ENCODE results near the gene MYDGF. TPM values are rescaled to one million over a fixed set of nuclear protein-coding genes. Genes with fewer than 3 reads are reported as not detected.

Gene MYDGF
- total RNA-seq, 4 donors from 2014 or later = 22.8 to 59.2 (median 42.8) TPM

GRCh38 chr19:4609878-4610511, 60.1 kb downstream of the MYDGF start:
- Histone ChIP-seq H3K27me3 (peaks cover 0 to 54% (median 6%) of the 10 kb centered on the region in 4 donors), H3K36me3 (no peaks in the 10 kb centered on the region), H3K9me3 (no peaks in the 10 kb centered on the region), H3K4me3 (no peak overlapping the region), H3K4me1 (peaks cover 12 to 22% (median 15%) of the 10 kb centered on the region in 4 donors), H3K27ac (replicated peaks in 1 of 4) (no peak overlapping the region)
- WGBS = 19% methylated on average over 13 of the region's 15 CpGs
- TF ChIP-seq POLR2AphosphoS5 (IDR thresholded peaks at IDR 0.05) (no peak), POLR2A (IDR thresholded peaks at IDR 0.05; ENCODE audit: low read depth) (no peak), EP300 (IDR thresholded peaks at IDR 0.05) (no peak), CTCF (IDR thresholded peaks at IDR 0.05) (no peak)
- intact Hi-C loops (cut with DNase I) = no loop called here
- no peak for DNase-seq (ENCODE audit: extremely low spot score)

Other genes starting within 250 kb of the MYDGF start
- gene UBXN6, start 212.5 kb downstream of the MYDGF start, total RNA-seq = 100 to 1,000 TPM in 2 of 4 donors, 10 to 100 TPM in 2; 65.2 to 190 (median 98.8) TPM
- gene HDGFL2, start 198.0 kb downstream of the MYDGF start, total RNA-seq = 10 to 100 TPM; 30.5 to 72.3 (median 45.5) TPM
- gene PLIN4, start 151.9 kb downstream of the MYDGF start, total RNA-seq = 100 to 1,000 TPM in 2 of 4 donors, 10 to 100 TPM in 2; 45.7 to 134 (median 91.1) TPM
- gene PLIN5, start 135.1 kb downstream of the MYDGF start, total RNA-seq = 10 to 100 TPM in 1 of 4 donors, 1 to 10 TPM in 3; 7.9 to 11.9 (median 9.1) TPM
- 1 to 10 TPM in 2 of 4 donors, under 1 TPM in 2; 0.17 to 9.4 (median 0.79) TPM for gene LRG1, start 130.3 kb downstream of the MYDGF start, total RNA-seq
- gene SEMA6B, start 110.7 kb downstream of the MYDGF start, total RNA-seq = 10 to 100 TPM in 2 of 4 donors, 1 to 10 TPM in 2; 3.7 to 22.5 (median 14.2) TPM
- 10 to 100 TPM in 3 of 4 donors, 1 to 10 TPM in 1; 5.5 to 16.5 (median 13.2) TPM for gene TNFAIP8L1, start 30.8 kb downstream of the MYDGF start, total RNA-seq
- gene DPP9, start 53.5 kb upstream of the MYDGF start, total RNA-seq = 100 to 1,000 TPM in 1 of 4 donors, 10 to 100 TPM in 3; 42.4 to 106 (median 56.0) TPM
- 10 to 100 TPM; 16.2 to 22.8 (median 19.9) TPM for gene FEM1A, start 121.4 kb upstream of the MYDGF start, total RNA-seq
- gene TICAM1, start 161.4 kb upstream of the MYDGF start, total RNA-seq = 1 to 10 TPM; 7.5 to 8.3 (median 8.0) TPM
- 10 to 100 TPM; 15.4 to 69.0 (median 51.1) TPM for gene PLIN3, start 197.3 kb upstream of the MYDGF start, total RNA-seq
- under 1 TPM in 1 of 4 donors, not detected in 3; 0.26 TPM for gene ARRDC5, start 232.6 kb upstream of the MYDGF start, total RNA-seq
- 1 to 10 TPM in 1 of 4 donors, under 1 TPM in 3; 0.33 to 1.2 (median 0.64) TPM for gene UHRF1, start 239.2 kb upstream of the MYDGF start, total RNA-seq

Data from esophagus muscularis mucosa (tissue), 4 donors.